IPS-18c (cell line): Measurements from ENCODE around the gene UROC1.

ENCODE experiments used
- H3K4me3 ChIP-seq: 2 replicates; pipeline ENCODE4 v1.7.0; 2013; ENCODE audit warnings: low read depth, mild to moderate bottlenecking, low read length, moderate library complexity; ENCODE audit not compliant: insufficient read depth
- H3K9me3 ChIP-seq: one replicate; pipeline ENCODE4 v1.6.1; 2013; ENCODE audit warnings: mild to moderate bottlenecking, low read length, moderate library complexity; ENCODE audit not compliant: control insufficient read depth, insufficient read depth

Gene UROC1

GRCh38 chr3:126549861-126550487 lies 32.4 kb upstream of the UROC1 start:
- Histone ChIP-seq H3K4me3 (no peak overlapping the region), H3K9me3 (no peaks in the 10 kb centered on the region)

- no peak overlapping the region for H3K4me3 ChIP-seq
- H3K9me3 ChIP-seq, result no peaks in the 10 kb centered on the region
Measured at GRCh38 chr3:126548556-126549466, 31.2 kb upstream of the UROC1 start.

- H3K9me3 ChIP-seq, result no peaks in the 10 kb centered on the region
- H3K4me3 ChIP-seq, result no peak overlapping the region
Measured at GRCh38 chr3:126547721-126548120, 30.1 kb upstream of the UROC1 start.

- no peak overlapping the region for H3K4me3 ChIP-seq
- no peaks in the 10 kb centered on the region for H3K9me3 ChIP-seq
Measured at GRCh38 chr3:126546549-126547239, 29.1 kb upstream of the UROC1 start.

- H3K9me3 ChIP-seq, result peaks cover 2% of the 10 kb centered on the region
- H3K4me3 ChIP-seq, result no peak overlapping the region
Measured at GRCh38 chr3:126546013-126546412, 28.4 kb upstream of the UROC1 start.

- Histone ChIP-seq H3K9me3 (peaks cover 2% of the 10 kb centered on the region), H3K4me3 (no peak overlapping the region)
Measured at GRCh38 chr3:126545544-126545943, 28.0 kb upstream of the UROC1 start.

- Histone ChIP-seq H3K4me3 (no peak overlapping the region), H3K9me3 (peaks cover 2% of the 10 kb centered on the region)
Measured at GRCh38 chr3:126544596-126545281, 27.2 kb upstream of the UROC1 start.

GRCh38 chr3:126543457-126544061 lies 26.0 kb upstream of the UROC1 start:
- Histone ChIP-seq H3K4me3 (no peak overlapping the region), H3K9me3 (peaks cover 2% of the 10 kb centered on the region)

- Histone ChIP-seq H3K9me3 (peaks cover 2% of the 10 kb centered on the region), H3K4me3 (no peak overlapping the region)
Measured at GRCh38 chr3:126542340-126543241, 25.0 kb upstream of the UROC1 start.

GRCh38 chr3:126541628-126542339 lies 24.2 kb upstream of the UROC1 start:
- Histone ChIP-seq H3K4me3 (no peak overlapping the region), H3K9me3 (peaks cover 2% of the 10 kb centered on the region)

GRCh38 chr3:126540951-126541627 lies 23.5 kb upstream of the UROC1 start:
- H3K4me3 ChIP-seq, result no peak overlapping the region
- H3K9me3 ChIP-seq, result peaks cover 2% of the 10 kb centered on the region

GRCh38 chr3:126540342-126540849 lies 22.8 kb upstream of the UROC1 start:
- no peak overlapping the region for H3K4me3 ChIP-seq
- peaks cover 2% of the 10 kb centered on the region for H3K9me3 ChIP-seq

GRCh38 chr3:126539558-126540250 lies 22.1 kb upstream of the UROC1 start:
- H3K4me3 ChIP-seq, result no peak overlapping the region
- H3K9me3 ChIP-seq, result peaks cover 2% of the 10 kb centered on the region

- no peak overlapping the region for H3K4me3 ChIP-seq
Measured at GRCh38 chr3:126538966-126539365, 21.4 kb upstream of the UROC1 start.

More at GRCh38 chr3:126538966-126539365, 21.4 kb upstream of the UROC1 start:
- peaks cover 2% of the 10 kb centered on the region for H3K9me3 ChIP-seq
